HFFc6 (cell line): ENCODE data around the gene RPS3. TPM values are rescaled to one million over a fixed set of nuclear protein-coding genes. Genes with fewer than 3 reads are reported as not detected.

Experiments
- DNase-seq: peaks from one replicate; pipeline ENCODE4 v3.0.0-alpha.2; 2018
- H3K27ac Mint-ChIP-seq: 2 replicates; pipeline ENCODE4 v1.8.0; 2020; ENCODE audit warnings: mild to moderate bottlenecking, mixed read lengths
- H3K27me3 Mint-ChIP-seq: 2 replicates; pipeline ENCODE4 v1.8.0; 2021; ENCODE audit warnings: mild to moderate bottlenecking, moderate library complexity, mixed read lengths; ENCODE audit not compliant: insufficient read depth
- H3K36me3 Mint-ChIP-seq: 2 replicates; pipeline ENCODE4 v1.8.0; 2021; ENCODE audit warnings: low read depth, mixed read lengths
- H3K4me1 Mint-ChIP-seq: 2 replicates; pipeline ENCODE4 v1.8.0; 2020; ENCODE audit warnings: low read depth, mixed read lengths
- H3K4me3 Mint-ChIP-seq: 2 replicates; pipeline ENCODE4 v1.8.0; 2020; ENCODE audit warnings: mild to moderate bottlenecking, moderate library complexity, mixed read lengths
- H3K9me3 Mint-ChIP-seq: 2 replicates; pipeline ENCODE4 v1.8.0; 2020; ENCODE audit warnings: mild to moderate bottlenecking, mixed read lengths
- total RNA-seq, 6 experiments: library from RNA; stranded (reverse); fragmentation: NEBNext Ultra II Directional; extraction: Animal tissue kit (Norgen Biotek cat#: 25700); gene quantifications; 2 replicates in 1 of 6; 3 replicates in 5 of 6; pipeline ENCODE4 v1.2.3, GENCODE V29; 2021
- TF ChIP-seq, protein P1 (sequence below): fragments of 200-600 bp; sonication (generic); IDR thresholded peaks from 2 replicates; pipeline ENCODE4 v1.5.0; 2021; ENCODE audit warnings: antibody characterized with exemption, mild to moderate bottlenecking

RPS3 gene
- total RNA-seq, 6 experiments from 2014 or later, result 1,897 to 2,167 (median 1,932) TPM

DNA sequence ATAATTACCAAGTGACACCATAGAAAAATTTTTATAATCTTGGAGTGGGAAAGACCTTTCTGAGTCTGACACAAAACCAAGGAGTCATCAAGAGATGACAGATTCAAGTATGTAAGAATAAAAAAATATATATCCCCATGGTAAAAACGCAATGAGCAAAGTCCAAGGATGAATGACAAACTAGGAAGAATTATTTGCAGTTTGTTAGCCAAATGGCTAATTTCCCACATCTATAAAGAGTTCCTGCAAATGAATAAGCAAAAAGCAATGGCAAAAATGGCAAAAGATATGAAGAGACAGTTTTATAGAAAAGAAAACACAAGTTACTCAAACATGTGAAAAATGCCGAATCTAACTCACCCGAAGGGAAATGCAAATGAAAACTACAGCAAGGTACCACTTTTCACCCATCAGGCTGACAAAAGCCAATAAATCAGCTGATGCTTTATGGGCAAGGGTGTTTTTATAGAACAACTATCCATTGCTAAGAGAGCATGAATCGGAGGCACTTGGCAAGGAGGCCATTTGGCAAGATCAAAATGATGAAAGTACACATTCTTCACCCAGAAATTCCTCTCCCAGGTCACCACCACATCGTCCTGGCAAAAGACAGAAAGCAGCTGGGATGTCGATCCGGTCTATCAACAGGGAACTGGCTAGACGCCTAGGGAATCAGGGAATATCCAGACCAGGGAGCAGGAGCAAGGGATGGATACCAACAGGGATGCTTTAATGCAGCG, 54.8 kb downstream of the RPS3 start:
- TF ChIP-seq, protein P1, sequence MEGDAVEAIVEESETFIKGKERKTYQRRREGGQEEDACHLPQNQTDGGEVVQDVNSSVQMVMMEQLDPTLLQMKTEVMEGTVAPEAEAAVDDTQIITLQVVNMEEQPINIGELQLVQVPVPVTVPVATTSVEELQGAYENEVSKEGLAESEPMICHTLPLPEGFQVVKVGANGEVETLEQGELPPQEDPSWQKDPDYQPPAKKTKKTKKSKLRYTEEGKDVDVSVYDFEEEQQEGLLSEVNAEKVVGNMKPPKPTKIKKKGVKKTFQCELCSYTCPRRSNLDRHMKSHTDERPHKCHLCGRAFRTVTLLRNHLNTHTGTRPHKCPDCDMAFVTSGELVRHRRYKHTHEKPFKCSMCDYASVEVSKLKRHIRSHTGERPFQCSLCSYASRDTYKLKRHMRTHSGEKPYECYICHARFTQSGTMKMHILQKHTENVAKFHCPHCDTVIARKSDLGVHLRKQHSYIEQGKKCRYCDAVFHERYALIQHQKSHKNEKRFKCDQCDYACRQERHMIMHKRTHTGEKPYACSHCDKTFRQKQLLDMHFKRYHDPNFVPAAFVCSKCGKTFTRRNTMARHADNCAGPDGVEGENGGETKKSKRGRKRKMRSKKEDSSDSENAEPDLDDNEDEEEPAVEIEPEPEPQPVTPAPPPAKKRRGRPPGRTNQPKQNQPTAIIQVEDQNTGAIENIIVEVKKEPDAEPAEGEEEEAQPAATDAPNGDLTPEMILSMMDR, result no peak
- Mint-ChIP-seq H3K36me3 (no peaks in the 10 kb centered on the region; the same call in 1 of the 2 replicates), H3K9me3 (no peaks in the 10 kb centered on the region), H3K27me3 (peaks cover 24% of the 10 kb centered on the region), H3K27ac (no peak overlapping the region; the same call in 1 of the 2 replicates), H3K4me3 (peak overlapping the region; percentile 25; the same call in 1 of the 2 replicates), H3K4me1 (peaks cover 14% of the 10 kb centered on the region)
- peak; percentile 54 for DNase-seq

DNA sequence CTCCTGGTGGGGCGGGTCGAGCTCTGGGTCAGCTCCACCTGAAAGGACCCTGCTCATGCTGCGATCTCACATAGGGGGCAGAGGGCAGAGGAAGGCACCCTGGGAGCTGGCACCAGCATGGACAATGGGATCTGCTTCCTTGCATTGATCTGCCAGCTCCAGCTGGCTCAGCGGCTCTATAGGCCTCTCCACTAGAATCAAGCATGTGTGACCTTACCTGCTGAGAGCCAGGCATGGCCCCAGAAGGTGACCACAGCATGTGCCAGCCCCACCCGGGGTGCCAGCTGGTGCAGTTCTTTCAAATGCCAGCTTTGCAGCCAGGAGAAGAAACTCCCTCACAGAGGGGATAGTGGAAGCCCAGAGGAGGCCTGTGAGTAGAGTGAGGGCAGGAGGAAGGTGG, 55.7 kb downstream of the RPS3 start:
- peaks cover 14% of the 10 kb centered on the region for H3K4me1 Mint-ChIP-seq
- TF ChIP-seq, protein P1, result no peak

More for the DNA sequence above, 55.7 kb downstream of the RPS3 start:
- no peak overlapping the region for H3K27ac Mint-ChIP-seq
- no peak overlapping the region for H3K4me3 Mint-ChIP-seq
- H3K27me3 Mint-ChIP-seq, result peaks cover 23% of the 10 kb centered on the region
- DNase-seq, result no peak
- H3K9me3 Mint-ChIP-seq, result no peaks in the 10 kb centered on the region
- no peaks in the 10 kb centered on the region; the same call in 1 of the 2 replicates for H3K36me3 Mint-ChIP-seq

Other genes with a start within 250 kb of the RPS3 start
- not detected for gene SLCO2B1, start 248.4 kb upstream of the RPS3 start, total RNA-seq
- gene TPBGL, start 158.7 kb upstream of the RPS3 start, total RNA-seq, result not detected
- gene ARRB1, start 47.9 kb upstream of the RPS3 start, total RNA-seq, result 10 to 100 TPM; 10.8 to 14.4 (median 11.2) TPM
- gene KLHL35, start 33.7 kb downstream of the RPS3 start, total RNA-seq, result not detected
- gene GDPD5, start 126.4 kb downstream of the RPS3 start, total RNA-seq, result 1 to 10 TPM; 2.5 to 5.7 (median 4.2) TPM
- 100 to 1,000 TPM; 527 to 680 (median 557) TPM for gene SERPINH1, start 162.7 kb downstream of the RPS3 start, total RNA-seq